Measurements from ENCODE around the gene LRRC27.
"Not testable (repeated sequence)": the region's sequence is repeated elsewhere in the genome, so short reads cannot be mapped to it uniquely, and the experiment has no call there.

Gene LRRC27

GRCh38 chr10:132376394-132376851 is 44.4 kb downstream of the LRRC27 start:
- no peak for DNase-seq

- DNase-seq, result no peak
Measured at GRCh38 chr10:132377326-132377725, 45.3 kb downstream of the LRRC27 start.

- DNase-seq, result not testable (repeated sequence)
Measured at GRCh38 chr10:132379026-132379425, 47.0 kb downstream of the LRRC27 start.

GRCh38 chr10:132380986-132381385 is 49.0 kb downstream of the LRRC27 start:
- not testable (repeated sequence) for DNase-seq

- DNase-seq, result no peak
Measured at GRCh38 chr10:132381741-132382140, 49.7 kb downstream of the LRRC27 start.

GRCh38 chr10:132382231-132382922 is 50.4 kb downstream of the LRRC27 start:
- no peak for DNase-seq

- no peak for DNase-seq
Measured at GRCh38 chr10:132383101-132383500, 51.1 kb downstream of the LRRC27 start.

- DNase-seq, result no peak
Measured at GRCh38 chr10:132383751-132384196, 51.8 kb downstream of the LRRC27 start.

- no peak for DNase-seq
Measured at GRCh38 chr10:132384618-132385388, 52.8 kb downstream of the LRRC27 start.

GRCh38 chr10:132385389-132385667 is 53.3 kb downstream of the LRRC27 start:
- DNase-seq, result no peak

GRCh38 chr10:132385721-132386418 is 53.9 kb downstream of the LRRC27 start:
- no peak for DNase-seq

GRCh38 chr10:132386419-132386831 is 54.4 kb downstream of the LRRC27 start:
- no peak for DNase-seq

GRCh38 chr10:132386896-132387295 is 54.9 kb downstream of the LRRC27 start:
- not testable (repeated sequence) for DNase-seq

- DNase-seq, result no peak
Measured at GRCh38 chr10:132387764-132388210, 55.8 kb downstream of the LRRC27 start.

GRCh38 chr10:132388891-132389432 is 57.0 kb downstream of the LRRC27 start:
- no peak for DNase-seq

GRCh38 chr10:132389433-132390169 is 57.6 kb downstream of the LRRC27 start:
- DNase-seq, result no peak

GRCh38 chr10:132390170-132390920 is 58.4 kb downstream of the LRRC27 start:
- no peak for DNase-seq

GRCh38 chr10:132390921-132391675 is 59.1 kb downstream of the LRRC27 start:
- DNase-seq, result no peak

GRCh38 chr10:132391676-132392020 is 59.7 kb downstream of the LRRC27 start:
- no peak for DNase-seq

- DNase-seq, result no peak
Measured at GRCh38 chr10:132392184-132392800, 60.3 kb downstream of the LRRC27 start.
